T-cell (primary cell): ENCODE results near the gene MYG1. TPM values are rescaled to one million over a fixed set of nuclear protein-coding genes. Genes with fewer than 3 reads are reported as not detected.

ENCODE experiments used
- ATAC-seq, 4 experiments: fragments of 200-7000 bp in 3 of 4; fragments of 150-1000 bp in 1 of 4; cut with Tn5 transposase; replicated peaks in 1 of 4; 1 replicate in 3 of 4; 2 replicates in 1 of 4; pipeline ENCODE4 v1.10.0; 2021; ENCODE audit warnings: moderate library complexity in 3 of 4, mild to moderate bottlenecking in 2 of 4, moderate number of reproducible peaks in 1 of 4
- CTCF ChIA-PET, 2 donors: fragments of 300-600 bp; sonication (Branson Sonifier 250); formaldehyde crosslinking; loops; one replicate each; lab custom pipeline; 2022; ENCODE audit warnings: antibody characterized with exemption in 2 of 2; lab: Charles Lee
- POLR2A ChIA-PET, 2 donors: fragments of 300-600 bp; sonication (Branson Sonifier 250); formaldehyde crosslinking; loops; one replicate each; lab custom pipeline; 2022; ENCODE audit warnings: antibody characterized with exemption in 2 of 2; lab: Charles Lee
- DNase-seq, 35 experiments: peaks; one replicate each; pipeline versions ENCODE4 v3.0.0 to v3.0.0-alpha.2; 2013 to 2023
- H3K27ac ChIP-seq: one replicate; pipeline ENCODE4 v1.5.1; 2013; ENCODE audit warnings: low read length
- H3K27me3 ChIP-seq, 2 experiments: replicated peaks in 1 of 2; 1 replicate in 1 of 2; 2 replicates in 1 of 2; pipeline versions ENCODE4 v1.6.1 to v1.7.0; 2013; ENCODE audit warnings: low read length in 1 of 2, mixed read lengths in 1 of 2; ENCODE audit not compliant: control insufficient read depth in 2 of 2, insufficient read depth in 2 of 2; ENCODE audit errors: extremely low read depth in 1 of 2
- H3K36me3 ChIP-seq, 2 donors: 1 replicate in 1 of 2; 2 replicates in 1 of 2; pipeline versions ENCODE4 v1.6.1 to v1.7.0; 2013; ENCODE audit warnings: low read length in 1 of 2; ENCODE audit not compliant: control insufficient read depth in 2 of 2, insufficient read depth in 1 of 2; ENCODE audit errors: extremely low read depth in 1 of 2
- H3K4me1 ChIP-seq, 2 experiments: 1 replicate in 1 of 2; 2 replicates in 1 of 2; pipeline versions ENCODE4 v1.6.1 to v1.7.0; 2013; ENCODE audit warnings: low read length in 2 of 2, mixed read lengths in 1 of 2; ENCODE audit not compliant: insufficient read depth in 2 of 2, control insufficient read depth in 1 of 2; ENCODE audit errors: extremely low read depth in 1 of 2
- H3K4me3 ChIP-seq, 2 donors: 1 replicate in 1 of 2; 2 replicates in 1 of 2; pipeline versions ENCODE4 v1.5.1 to v1.7.0; 2013; ENCODE audit warnings: mild to moderate bottlenecking in 2 of 2, low read length in 1 of 2, moderate library complexity in 1 of 2; ENCODE audit not compliant: control insufficient read depth in 1 of 2; ENCODE audit errors: extremely low read depth in 1 of 2
- H3K9me3 ChIP-seq: 2 replicates; pipeline ENCODE4 v1.7.0; 2013
- H3K27ac Mint-ChIP-seq, 2 donors: one replicate each; pipeline ENCODE4 v1.8.0; 2020 to 2021; ENCODE audit warnings: mild to moderate bottlenecking in 2 of 2, mixed read lengths in 2 of 2
- H3K27me3 Mint-ChIP-seq, 2 donors: one replicate each; pipeline ENCODE4 v1.8.0; 2021 to 2022; ENCODE audit warnings: mixed read lengths in 2 of 2
- H3K36me3 Mint-ChIP-seq: one replicate; pipeline ENCODE4 v1.8.0; 2021; ENCODE audit warnings: mixed read lengths
- H3K4me1 Mint-ChIP-seq, 3 donors: one replicate each; pipeline ENCODE4 v1.8.0; 2020 to 2022; ENCODE audit warnings: mixed read lengths in 3 of 3, mild to moderate bottlenecking in 1 of 3
- H3K4me3 Mint-ChIP-seq, 3 donors: one replicate each; pipeline ENCODE4 v1.8.0; 2020 to 2022; ENCODE audit warnings: mild to moderate bottlenecking in 3 of 3, mixed read lengths in 3 of 3, moderate library complexity in 3 of 3
- H3K9me3 Mint-ChIP-seq, 3 donors: one replicate each; pipeline ENCODE4 v1.8.0; 2020 to 2022; ENCODE audit warnings: mixed read lengths in 3 of 3
- WGBS: methylation state at CpG from one replicate; pipeline ENCODE4 v1.1.5; 2013; ENCODE audit warnings: missing lambda C conversion rate; ENCODE audit not compliant: insufficient coverage; 5-methylcytosine and 5-hydroxymethylcytosine counted together
- total RNA-seq, 35 experiments: library from RNA in 6 of 35; stranded (reverse) in 6 of 35; fragments of 120-200 nt in 1 of 35; gene quantifications; one replicate each; pipeline versions ENCODE4 v1.2.1 to v1.2.4 and lab custom pipeline; 2013 to 2026

The MYG1 gene
- total RNA-seq, 5 donors from 2014 or later (not counting 1 experiment from before 2014, with no cell fraction given), result 34.0 to 68.4 (median 63.9) TPM

DNA sequence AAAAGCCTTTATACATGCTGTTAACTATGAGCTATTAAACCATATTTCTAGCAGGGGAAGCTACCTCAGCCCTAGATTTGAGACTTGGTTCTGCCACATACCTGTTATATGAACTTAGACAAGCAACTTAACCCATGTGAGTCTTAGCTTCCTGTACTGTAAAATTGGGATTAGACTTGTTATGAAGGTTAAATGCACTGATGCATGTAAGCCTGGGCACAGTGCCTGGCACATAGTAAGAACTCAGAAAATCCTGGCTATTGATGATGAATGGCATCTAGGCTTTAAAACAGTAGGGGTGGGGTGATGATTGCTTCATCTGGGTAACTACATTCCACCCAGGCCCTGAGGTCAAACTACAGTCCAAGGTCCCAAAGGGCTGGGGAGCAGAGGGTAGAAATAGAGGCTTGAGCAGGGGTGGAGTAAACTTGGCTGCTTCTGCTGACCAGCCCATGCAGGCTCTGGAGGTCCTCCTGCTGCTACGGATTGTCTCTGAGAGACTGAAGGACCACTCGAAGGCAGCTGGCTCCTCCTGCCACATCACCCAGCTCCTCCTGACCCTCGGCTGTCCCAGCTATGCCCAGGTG is 20.1 kb upstream of the MYG1 start:
- Histone ChIP-seq H3K4me1 (no peaks in the 10 kb centered on the region), H3K36me3 (no peaks in the 10 kb centered on the region), H3K4me3 (no peak overlapping the region), H3K27me3 (no peaks in the 10 kb centered on the region), H3K9me3 (no peaks in the 10 kb centered on the region), H3K27ac (no peak overlapping the region)
- Mint-ChIP-seq H3K4me3 (no peak overlapping the region), H3K9me3 (no peaks in the 10 kb centered on the region), H3K4me1 (no peaks in the 10 kb centered on the region), H3K27ac (no peak overlapping the region), H3K36me3 (no peaks in the 10 kb centered on the region), H3K27me3 (no peaks in the 10 kb centered on the region)
- no peak for DNase-seq
- 100% methylated on average over 1 of the region's 3 CpGs for WGBS
- ATAC-seq, result no peak
- POLR2A ChIA-PET, result no interaction called here
- CTCF ChIA-PET, result interaction anchor here in 1 of 2 donors (1.1 to 1.2 kb wide), 2 partner anchors 13 to 119 kb away, joined by 3 to 4 read pairs; no protein-coding TSS in a partner anchor

DNA sequence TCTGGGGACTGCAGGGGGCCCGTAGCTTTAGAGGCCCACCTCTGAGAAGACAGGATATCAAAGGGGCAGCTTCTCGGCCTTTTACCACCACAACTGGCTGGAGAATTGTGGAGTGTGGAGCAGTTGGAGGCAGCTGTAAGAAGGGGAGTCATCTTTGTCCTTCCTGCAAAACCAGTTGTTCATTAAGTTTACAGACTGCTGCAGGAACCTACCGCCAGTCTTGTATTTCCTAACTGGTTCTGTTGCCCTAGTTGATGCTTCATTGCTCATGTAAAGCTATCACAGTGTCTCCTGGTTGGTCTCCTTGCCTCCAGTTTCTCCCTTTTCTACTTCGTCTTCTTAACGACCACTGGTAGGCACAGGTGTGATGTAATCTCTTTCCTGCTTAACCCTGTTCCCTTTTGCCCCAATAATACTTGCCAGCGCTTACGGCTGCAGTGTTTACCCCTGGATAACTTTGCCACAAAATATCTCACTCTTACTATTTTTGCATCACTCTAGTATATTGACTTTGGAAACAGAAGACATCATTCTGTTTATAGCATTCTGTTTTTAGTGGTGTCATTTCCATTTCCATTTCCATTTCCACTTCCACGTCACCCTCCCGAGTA is 19.5 kb upstream of the MYG1 start:
- H3K36me3 Mint-ChIP-seq, result no peaks in the 10 kb centered on the region
- no peaks in the 10 kb centered on the region for H3K27me3 Mint-ChIP-seq
- ATAC-seq (no peak), DNase-seq (no peak)
- H3K9me3 ChIP-seq, result no peaks in the 10 kb centered on the region
- no peaks in the 10 kb centered on the region for H3K27me3 ChIP-seq
- H3K4me3 Mint-ChIP-seq, result no peak overlapping the region
- H3K4me3 ChIP-seq, result no peak overlapping the region
- H3K36me3 ChIP-seq, result no peaks in the 10 kb centered on the region
- H3K27ac Mint-ChIP-seq, result no peak overlapping the region
- CTCF ChIA-PET, result interaction anchor here in 1 of 2 donors (1.1 kb wide), 1 partner anchor 120 kb away, joined by 3 read pairs; no protein-coding TSS in a partner anchor
- no peak overlapping the region for H3K27ac ChIP-seq
- WGBS, result 93% methylated on average over 4 of the region's 9 CpGs
- POLR2A ChIA-PET, result no interaction called here
- H3K4me1 ChIP-seq, result no peaks in the 10 kb centered on the region
- no peaks in the 10 kb centered on the region for H3K4me1 Mint-ChIP-seq
- H3K9me3 Mint-ChIP-seq, result no peaks in the 10 kb centered on the region

DNA sequence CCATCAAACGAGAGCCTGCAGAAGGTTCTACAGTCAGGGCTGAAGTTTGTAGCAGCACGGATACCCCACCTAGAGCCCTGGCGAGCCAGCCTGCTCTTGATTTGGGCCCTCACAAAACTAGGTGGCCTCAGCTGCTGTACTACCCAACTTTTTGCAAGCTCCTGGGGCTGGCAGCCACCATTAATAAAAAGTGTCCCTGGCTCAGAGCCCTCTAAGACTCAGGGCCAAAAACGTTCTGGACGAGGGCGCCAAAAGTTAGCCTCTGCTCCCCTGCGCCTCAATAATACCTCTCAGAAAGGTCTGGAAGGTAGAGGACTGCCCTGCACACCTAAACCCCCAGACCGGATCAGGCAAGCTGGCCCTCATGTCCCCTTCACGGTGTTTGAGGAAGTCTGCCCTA is 13.0 kb upstream of the MYG1 start:
- 94% methylated on average over 8 of the region's 9 CpGs for WGBS
- no peak overlapping the region for H3K4me3 Mint-ChIP-seq
- no peaks in the 10 kb centered on the region for H3K36me3 ChIP-seq

DNA sequence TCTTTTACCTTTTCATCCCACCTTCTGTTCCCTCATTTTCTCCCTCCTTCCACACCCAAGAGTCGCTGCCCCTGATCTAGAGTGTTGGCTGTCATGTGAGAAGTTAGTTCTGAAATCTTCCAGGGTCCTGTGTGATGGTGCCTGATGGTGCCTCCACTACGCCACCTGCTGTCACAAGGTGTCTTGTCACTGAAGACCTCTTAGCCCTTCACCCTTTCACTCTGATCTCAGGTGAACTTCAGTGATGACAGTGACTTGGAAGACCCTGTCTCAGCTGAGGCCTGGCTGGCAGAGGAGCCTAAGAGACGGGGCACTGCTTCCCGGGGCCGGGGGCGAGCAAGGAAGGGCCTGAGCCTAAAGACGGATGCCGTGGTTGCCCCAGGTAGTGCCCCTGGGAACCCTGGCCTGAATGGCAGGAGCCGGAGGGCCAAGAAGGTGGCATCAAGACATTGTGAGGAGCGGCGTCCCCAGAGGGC is 11.7 kb upstream of the MYG1 start:
- DNase-seq, result peak; percentile 32 to 88 (median 67)
- POLR2A ChIA-PET, result no interaction called here
- peak overlapping the region in 1 of 2 donors; percentile 50 for H3K27ac Mint-ChIP-seq

More for the DNA sequence above, 13.0 kb upstream of the MYG1 start:
- no peaks in the 10 kb centered on the region for H3K27me3 ChIP-seq
- Mint-ChIP-seq H3K4me1 (peaks cover 4 to 8% (median 4%) of the 10 kb centered on the region in 3 donors), H3K9me3 (no peaks in the 10 kb centered on the region), H3K27ac (no peak overlapping the region), H3K36me3 (no peaks in the 10 kb centered on the region), H3K27me3 (no peaks in the 10 kb centered on the region)
- ChIA-PET POLR2A (no interaction called here), CTCF (interaction anchor here (0.9 to 3.2 kb wide), 6 partner anchors 18 to 126 kb away, joined by 3 to 19 read pairs (median 4); partner anchors contain the start of gene ESPL1 (in 1 of the 2))
- no peaks in the 10 kb centered on the region for H3K9me3 ChIP-seq
- H3K27ac ChIP-seq, result no peak overlapping the region
- no peak overlapping the region for H3K4me3 ChIP-seq
- DNase-seq, result no peak
- no peak for ATAC-seq
- peaks cover 0 to 5% of the 10 kb centered on the region in 2 experiments for H3K4me1 ChIP-seq

DNA sequence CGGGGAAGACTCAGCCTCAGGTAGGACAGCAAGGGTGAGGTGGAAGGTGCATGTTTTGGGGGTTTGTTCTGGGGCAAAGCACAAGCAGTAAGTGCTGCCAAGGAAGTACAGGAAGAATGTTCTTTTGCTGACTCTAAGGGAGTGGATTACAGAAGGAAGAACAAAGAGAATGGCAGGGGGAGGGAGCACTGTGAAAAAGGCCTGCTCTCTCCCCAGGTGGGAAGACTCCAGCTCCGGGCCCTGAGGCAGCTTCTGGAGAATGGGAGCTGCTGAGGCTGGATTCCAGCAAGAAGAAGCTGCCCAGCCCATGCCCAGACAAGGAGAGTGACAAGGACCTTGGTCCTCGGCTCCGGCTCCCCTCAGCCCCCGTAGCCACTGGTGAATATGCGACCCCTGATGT is 11.2 kb upstream of the MYG1 start:
- Histone ChIP-seq H3K27me3 (no peaks in the 10 kb centered on the region), H3K36me3 (no peaks in the 10 kb centered on the region), H3K9me3 (no peaks in the 10 kb centered on the region), H3K27ac (no peak overlapping the region), H3K4me3 (no peak overlapping the region), H3K4me1 (peaks cover 0 to 5% of the 10 kb centered on the region in 2 experiments)
- Mint-ChIP-seq H3K4me3 (no peak overlapping the region), H3K36me3 (no peaks in the 10 kb centered on the region), H3K27me3 (no peaks in the 10 kb centered on the region), H3K9me3 (no peaks in the 10 kb centered on the region), H3K4me1 (peaks cover 4 to 8% (median 4%) of the 10 kb centered on the region in 3 donors), H3K27ac (no peak overlapping the region)
- ATAC-seq (no peak), DNase-seq (no peak)
- ChIA-PET CTCF (interaction anchor here (0.6 to 3.2 kb wide), 4 partner anchors 28 to 128 kb away, joined by 4 to 19 read pairs (median 7); no protein-coding TSS in a partner anchor), POLR2A (no interaction called here)
- 100% methylated on average over 5 of the region's 6 CpGs for WGBS

More for the DNA sequence above, 11.7 kb upstream of the MYG1 start:
- H3K4me3 ChIP-seq, result no peak overlapping the region
- no peak overlapping the region for H3K27ac ChIP-seq
- no peaks in the 10 kb centered on the region for H3K9me3 ChIP-seq
- 96% methylated on average over 10 of the region's 11 CpGs for WGBS
- H3K4me1 ChIP-seq, result peaks cover 0 to 5% of the 10 kb centered on the region in 2 experiments
- peaks cover 4 to 8% (median 4%) of the 10 kb centered on the region in 3 donors for H3K4me1 Mint-ChIP-seq
- H3K9me3 Mint-ChIP-seq, result no peaks in the 10 kb centered on the region
- no peaks in the 10 kb centered on the region for H3K36me3 Mint-ChIP-seq
- CTCF ChIA-PET, result interaction anchor here (0.6 to 3.2 kb wide), 6 partner anchors 28 to 128 kb away, joined by 3 to 19 read pairs (median 5); no protein-coding TSS in a partner anchor
- no peak overlapping the region for H3K4me3 Mint-ChIP-seq
- no peaks in the 10 kb centered on the region for H3K27me3 ChIP-seq
- H3K27me3 Mint-ChIP-seq, result no peaks in the 10 kb centered on the region
- no peaks in the 10 kb centered on the region for H3K36me3 ChIP-seq
- peak; percentile 85 to 93 (median 93) for ATAC-seq

DNA sequence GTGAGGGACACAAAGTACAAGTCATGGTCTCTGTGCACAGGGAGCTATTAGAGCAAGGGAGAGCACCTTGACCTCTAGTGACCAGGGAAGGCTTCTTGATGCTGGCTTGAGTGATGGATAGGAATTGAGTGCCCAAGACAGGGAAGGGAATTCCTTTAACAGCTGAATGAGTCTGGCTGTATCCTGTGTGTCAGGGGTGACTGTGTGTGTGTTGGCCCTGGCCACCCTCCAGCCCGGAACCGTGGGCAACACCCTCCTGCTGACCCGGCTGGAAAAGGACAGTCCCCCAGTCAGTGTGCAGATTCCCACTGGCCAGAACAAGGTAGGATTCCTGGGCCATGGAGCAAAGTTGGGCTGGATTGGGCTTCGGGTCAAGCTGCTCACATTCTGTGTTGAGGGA is 9.6 kb upstream of the MYG1 start:
- peaks cover 9 to 11% (median 10%) of the 10 kb centered on the region in 3 donors for H3K4me1 Mint-ChIP-seq
- 90% methylated on average over 2 of the region's 4 CpGs for WGBS
- no peak overlapping the region for H3K4me3 ChIP-seq
- peaks cover 0 to 11% of the 10 kb centered on the region in 2 experiments for H3K4me1 ChIP-seq
- H3K27me3 ChIP-seq, result no peaks in the 10 kb centered on the region
- H3K4me3 Mint-ChIP-seq, result no peak overlapping the region
- DNase-seq, result no peak
- no peak overlapping the region for H3K27ac ChIP-seq
- ChIA-PET POLR2A (no interaction called here), CTCF (interaction anchor here (1.5 to 1.6 kb wide), 2 partner anchors 23 to 75 kb away, joined by 3 to 6 read pairs; no protein-coding TSS in a partner anchor)
- no peaks in the 10 kb centered on the region for H3K27me3 Mint-ChIP-seq
- H3K9me3 Mint-ChIP-seq, result no peaks in the 10 kb centered on the region
- no peaks in the 10 kb centered on the region for H3K36me3 Mint-ChIP-seq
- no peak for ATAC-seq
- no peaks in the 10 kb centered on the region for H3K9me3 ChIP-seq
- no peaks in the 10 kb centered on the region for H3K36me3 ChIP-seq
- no peak overlapping the region for H3K27ac Mint-ChIP-seq
